ENCODE measurements around the gene SEC22C. TPM values are rescaled to one million over a fixed set of nuclear protein-coding genes. Genes with fewer than 3 reads are reported as not detected.

The SEC22C gene
- total RNA-seq, 4 donors from 2014 or later: 52.7 to 62.7 (median 57.9) TPM

DNA sequence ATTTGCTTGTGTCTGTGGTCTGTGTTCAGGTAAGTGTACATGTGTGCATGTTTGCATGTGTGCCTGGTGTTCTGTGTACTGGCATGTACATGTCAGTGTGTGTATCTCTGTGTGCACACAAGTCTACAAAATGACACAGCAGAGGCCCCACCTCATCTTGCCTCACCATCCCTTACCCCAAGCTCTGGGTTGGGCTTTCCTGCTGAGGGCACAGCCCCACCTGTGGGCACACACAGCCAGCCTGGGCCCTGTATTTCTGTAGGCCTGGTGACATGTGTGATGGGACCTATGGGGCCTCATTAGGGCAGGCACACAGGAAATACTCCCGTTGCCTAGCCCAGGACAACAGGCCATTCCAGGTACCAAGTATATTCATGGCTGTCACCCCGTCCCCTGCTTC, 65.8 kb downstream of the SEC22C start:
- H3K27me3 ChIP-seq: no peaks in the 10 kb centered on the region
- DNase-seq (ENCODE audit: extremely low spot score): no peak
- H3K9me3 ChIP-seq: no peaks in the 10 kb centered on the region
- WGBS: 100% methylated on average over 2 of the region's 2 CpGs
- no peak overlapping the region for H3K27ac ChIP-seq (replicated peaks in 1 of 4)
- TF ChIP-seq, protein P1, sequence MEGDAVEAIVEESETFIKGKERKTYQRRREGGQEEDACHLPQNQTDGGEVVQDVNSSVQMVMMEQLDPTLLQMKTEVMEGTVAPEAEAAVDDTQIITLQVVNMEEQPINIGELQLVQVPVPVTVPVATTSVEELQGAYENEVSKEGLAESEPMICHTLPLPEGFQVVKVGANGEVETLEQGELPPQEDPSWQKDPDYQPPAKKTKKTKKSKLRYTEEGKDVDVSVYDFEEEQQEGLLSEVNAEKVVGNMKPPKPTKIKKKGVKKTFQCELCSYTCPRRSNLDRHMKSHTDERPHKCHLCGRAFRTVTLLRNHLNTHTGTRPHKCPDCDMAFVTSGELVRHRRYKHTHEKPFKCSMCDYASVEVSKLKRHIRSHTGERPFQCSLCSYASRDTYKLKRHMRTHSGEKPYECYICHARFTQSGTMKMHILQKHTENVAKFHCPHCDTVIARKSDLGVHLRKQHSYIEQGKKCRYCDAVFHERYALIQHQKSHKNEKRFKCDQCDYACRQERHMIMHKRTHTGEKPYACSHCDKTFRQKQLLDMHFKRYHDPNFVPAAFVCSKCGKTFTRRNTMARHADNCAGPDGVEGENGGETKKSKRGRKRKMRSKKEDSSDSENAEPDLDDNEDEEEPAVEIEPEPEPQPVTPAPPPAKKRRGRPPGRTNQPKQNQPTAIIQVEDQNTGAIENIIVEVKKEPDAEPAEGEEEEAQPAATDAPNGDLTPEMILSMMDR (IDR thresholded peaks at IDR 0.05): no peak
- TF ChIP-seq POLR2A (IDR thresholded peaks at IDR 0.05; ENCODE audit: low read depth): no peak
- TF ChIP-seq POLR2AphosphoS5 (IDR thresholded peaks at IDR 0.05): no peak
- no peak for TF ChIP-seq EP300 (IDR thresholded peaks at IDR 0.05)
- intact Hi-C loops (cut with DNase I): no loop called here
- no peaks in the 10 kb centered on the region for H3K36me3 ChIP-seq
- H3K4me1 ChIP-seq: peaks cover 0 to 6% (median under 1%) of the 10 kb centered on the region in 4 donors
- no peak overlapping the region for H3K4me3 ChIP-seq

DNA sequence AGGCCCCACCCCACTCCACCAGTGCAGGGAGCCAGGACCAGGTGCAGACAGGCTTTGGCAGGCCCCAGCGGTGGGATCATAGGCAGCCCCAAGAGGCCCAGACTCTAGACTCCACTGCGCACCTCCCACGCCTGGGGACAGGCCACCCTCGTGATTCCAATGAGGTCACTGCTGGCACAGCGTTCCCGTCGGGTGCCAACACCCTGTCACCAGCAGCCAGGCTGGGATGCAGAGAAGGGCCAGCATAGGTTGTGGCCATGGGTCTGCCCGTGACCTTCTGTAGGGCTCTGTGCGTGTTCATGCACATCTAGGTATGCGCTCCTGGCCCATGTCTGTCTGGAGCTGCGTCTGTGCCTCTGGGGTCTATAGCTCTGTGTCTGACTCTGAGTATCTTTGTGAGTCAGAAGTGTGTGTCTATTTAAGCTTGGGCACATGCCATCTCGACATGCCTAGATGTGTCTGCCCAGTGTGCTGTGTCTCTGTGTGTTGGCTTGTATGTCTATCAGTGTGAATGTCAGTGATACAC, 66.3 kb downstream of the SEC22C start:
- no peak overlapping the region for H3K27ac ChIP-seq (replicated peaks in 1 of 4)
- H3K36me3 ChIP-seq: no peaks in the 10 kb centered on the region
- intact Hi-C loops (cut with DNase I): no loop called here
- peaks cover 0 to 3% (median 0%) of the 10 kb centered on the region in 4 donors for H3K27me3 ChIP-seq
- TF ChIP-seq, protein P1 (IDR thresholded peaks at IDR 0.05): no peak
- TF ChIP-seq EP300 (IDR thresholded peaks at IDR 0.05): no peak
- TF ChIP-seq POLR2AphosphoS5 (IDR thresholded peaks at IDR 0.05): no peak
- TF ChIP-seq POLR2A (IDR thresholded peaks at IDR 0.05; ENCODE audit: low read depth): no peak
- H3K4me1 ChIP-seq: peaks cover 0 to 7% (median 3%) of the 10 kb centered on the region in 4 donors
- H3K4me3 ChIP-seq: no peak overlapping the region
- no peak for DNase-seq (ENCODE audit: extremely low spot score)
- no peaks in the 10 kb centered on the region for H3K9me3 ChIP-seq
- WGBS: 93% methylated on average over 11 of the region's 12 CpGs

GRCh38 chr3:42514876-42515275, 66.9 kb downstream of the SEC22C start:
- no peak for TF ChIP-seq POLR2A (IDR thresholded peaks at IDR 0.05; ENCODE audit: low read depth)
- TF ChIP-seq POLR2AphosphoS5 (IDR thresholded peaks at IDR 0.05): no peak
- TF ChIP-seq EP300 (IDR thresholded peaks at IDR 0.05): no peak
- TF ChIP-seq, protein P1 (IDR thresholded peaks at IDR 0.05): no peak
- H3K36me3 ChIP-seq: no peaks in the 10 kb centered on the region
- peaks cover 0 to 5% (median 0%) of the 10 kb centered on the region in 4 donors for H3K27me3 ChIP-seq
- no CpG with 5 or more reads among the region's 4 CpGs for WGBS
- DNase-seq (ENCODE audit: extremely low spot score): no peak
- peaks cover 0 to 7% (median 3%) of the 10 kb centered on the region in 4 donors for H3K4me1 ChIP-seq
- intact Hi-C loops (cut with DNase I): no loop called here
- no peak overlapping the region for H3K4me3 ChIP-seq
- no peak overlapping the region for H3K27ac ChIP-seq (replicated peaks in 1 of 4)
- no peaks in the 10 kb centered on the region for H3K9me3 ChIP-seq

- no peak overlapping the region for H3K4me3 ChIP-seq
- peaks cover 0 to 5% (median 0%) of the 10 kb centered on the region in 4 donors for H3K27me3 ChIP-seq
- no peaks in the 10 kb centered on the region for H3K9me3 ChIP-seq
- TF ChIP-seq, protein P1 (IDR thresholded peaks at IDR 0.05): no peak
- TF ChIP-seq POLR2AphosphoS5 (IDR thresholded peaks at IDR 0.05) (no peak), POLR2A (IDR thresholded peaks at IDR 0.05; ENCODE audit: low read depth) (no peak), EP300 (IDR thresholded peaks at IDR 0.05) (no peak)
- peaks cover 0 to 7% (median 3%) of the 10 kb centered on the region in 4 donors for H3K4me1 ChIP-seq
- no peak for DNase-seq (ENCODE audit: extremely low spot score)
- H3K27ac ChIP-seq (replicated peaks in 1 of 4): no peak overlapping the region
- H3K36me3 ChIP-seq: no peaks in the 10 kb centered on the region
- 100% methylated on average over 1 of the region's 6 CpGs for WGBS
- intact Hi-C loops (cut with DNase I): no loop called here
Observed at GRCh38 chr3:42513521-42513920, 68.2 kb downstream of the SEC22C start.

DNA sequence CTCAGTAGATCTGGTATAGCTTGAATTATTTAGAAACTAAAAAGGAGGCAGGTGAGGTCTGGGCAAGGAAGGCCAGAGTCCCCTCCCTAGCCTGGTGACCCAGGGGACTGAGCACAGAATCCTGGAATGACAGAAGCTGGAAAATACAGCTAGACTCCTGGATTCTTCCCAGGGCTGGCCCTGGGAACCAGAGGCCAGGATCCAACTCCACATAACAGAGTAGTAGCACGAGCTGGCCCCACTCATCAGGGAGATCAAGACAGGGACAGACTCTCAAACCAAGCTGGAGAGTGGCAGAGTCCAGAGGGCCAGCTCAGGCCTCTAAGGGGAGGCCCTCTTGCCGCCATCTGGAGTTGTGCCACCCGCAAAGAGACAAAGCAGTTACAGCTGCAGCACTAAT, 68.6 kb downstream of the SEC22C start:
- peaks cover 0 to 7% (median 3%) of the 10 kb centered on the region in 4 donors for H3K4me1 ChIP-seq
- no peak overlapping the region for H3K27ac ChIP-seq (replicated peaks in 1 of 4)
- peaks cover 0 to 5% (median 0%) of the 10 kb centered on the region in 4 donors for H3K27me3 ChIP-seq
- TF ChIP-seq POLR2AphosphoS5 (IDR thresholded peaks at IDR 0.05): no peak
- TF ChIP-seq, protein P1 (IDR thresholded peaks at IDR 0.05): no peak
- no peak for TF ChIP-seq POLR2A (IDR thresholded peaks at IDR 0.05; ENCODE audit: low read depth)
- TF ChIP-seq EP300 (IDR thresholded peaks at IDR 0.05): no peak
- H3K9me3 ChIP-seq: no peaks in the 10 kb centered on the region
- DNase-seq (ENCODE audit: extremely low spot score): no peak
- intact Hi-C loops (cut with DNase I): no loop called here
- no peak overlapping the region for H3K4me3 ChIP-seq
- WGBS: 83% methylated on average over 3 of the region's 3 CpGs
- no peaks in the 10 kb centered on the region for H3K36me3 ChIP-seq

Data from esophagus muscularis mucosa (tissue), 4 donors.